Right lobe of liver (tissue), 6 donors: ENCODE measurements around the gene SLC48A1. TPM values are rescaled to one million over a fixed set of nuclear protein-coding genes. Genes with fewer than 3 reads are reported as not detected.
A peak's percentile ranks its signal among the peaks of the same experiment; 100 is the strongest.

ENCODE experiments used
- ATAC-seq, 4 donors: fragments of 200-7000 bp; cut with Tn5 transposase; one replicate each; pipeline ENCODE4 v1.9.1; 2020; ENCODE audit warnings: mild to moderate bottlenecking in 4 of 4, moderate library complexity in 4 of 4
- DNase-seq, 3 donors: peaks; one replicate each; pipeline ENCODE4 v3.0.0-alpha.2; 2020
- H3K27ac ChIP-seq, 3 donors: fragments of 200-600 bp; one replicate each; pipeline ENCODE4 v1.8.0; 2022
- H3K27me3 ChIP-seq, 2 donors: fragments of 200-600 bp; one replicate each; pipeline ENCODE4 v1.8.0; 2022
- H3K36me3 ChIP-seq, 4 donors: fragments of 200-600 bp; sonication (generic) in 1 of 4; one replicate each; pipeline versions ENCODE4 v1.5.1 to v1.8.0; 2017 to 2022; ENCODE audit warnings: control low read depth in 1 of 4
- H3K4me1 ChIP-seq, 4 donors: fragments of 200-600 bp; sonication (generic) in 1 of 4; one replicate each; pipeline versions ENCODE4 v1.5.1 to v1.8.0; 2017 to 2022; ENCODE audit warnings: control low read depth in 1 of 4
- H3K4me3 ChIP-seq, 3 donors: fragments of 200-600 bp; one replicate each; pipeline ENCODE4 v1.8.0; 2022
- H3K9me3 ChIP-seq, 4 donors: fragments of 200-600 bp; sonication (generic) in 1 of 4; one replicate each; pipeline versions ENCODE4 v1.5.1 to v1.8.0; 2017 to 2022; ENCODE audit warnings: control low read depth in 1 of 4
- CTCF ChIP-seq, 4 donors: fragments of 200-600 bp in 3 of 4; fragments of 450-650 bp in 1 of 4; IDR thresholded peaks; one replicate each; pipeline versions ENCODE4 v1.5.1 to v1.8.0; 2016 to 2022; ENCODE audit warnings: antibody characterized with exemption in 4 of 4, mild to moderate bottlenecking in 2 of 4
- POLR2A ChIP-seq: fragments of 450-650 bp; IDR thresholded peaks from one replicate; pipeline ENCODE4 v1.6.1; 2017; ENCODE audit warnings: antibody characterized with exemption, mild to moderate bottlenecking
- WGBS: methylation state at CpG from one replicate; pipeline ENCODE4 v1.1.6; 2018; ENCODE audit warnings: low coverage, low lambda C conversion rate; ENCODE audit not compliant: insufficient coverage; ENCODE audit errors: missing lambda C conversion rate; 5-methylcytosine and 5-hydroxymethylcytosine counted together
- intact Hi-C, 2 donors: fragments of 100-400 bp; cut with DNase I; formaldehyde crosslinking; loops; one replicate each; pipeline versions ENCODE4 v1.11.2 to v1.14.1; 2022
- total RNA-seq, 6 experiments: library from RNA; depleted of rRNA in 2 of 6; stranded (reverse); fragments of >200 nt in 2 of 6; fragmentation: NEBNext Ultra II Directional in 3 of 6; extraction: Animal tissue kit (Norgen Biotek cat#: 25700) in 3 of 6; gene quantifications; one replicate each; pipeline versions ENCODE4 v1.1.0 to v1.2.4, GENCODE V29; 2016 to 2023
- donor health status: DM: no; HTN: yes; CAD: no.
- donor health status: DM: no; HTN: no; CAD: no.
- donor health status: DM: no; HTN: no; CAD: no.
- donor health status: DM: no; HTN: yes; CAD: no.
- donor health status: DM: no; HTN: yes; CAD: no.

SLC48A1 gene
- total RNA-seq, 6 experiments from 2014 or later: 12.4 to 20.4 (median 18.0) TPM

- WGBS: 40% methylated on average over 4 of the region's 7 CpGs
- Histone ChIP-seq H3K4me3 (no peak overlapping the region), H3K4me1 (peaks cover 0 to 15% (median 0%) of the 10 kb centered on the region in 4 donors), H3K27ac (peak overlapping the region in 1 of 3 donors; percentile 45), H3K36me3 (peaks cover 0 to 3% (median 0%) of the 10 kb centered on the region in 4 donors), H3K9me3 (no peaks in the 10 kb centered on the region), H3K27me3 (no peaks in the 10 kb centered on the region)
- ATAC-seq (peak; percentile 45 to 59 (median 56)), DNase-seq (peak in 1 of 3 donors; percentile 57)
- TF ChIP-seq POLR2A (no peak), CTCF (IDR thresholded peaks at IDR 0.05) (peak in 2 of 4 donors; percentile 5 to 26)
- intact Hi-C loops: no loop called here
Measured at GRCh38 chr12:47801170-47801903, 28.3 kb downstream of the SLC48A1 start.

DNA sequence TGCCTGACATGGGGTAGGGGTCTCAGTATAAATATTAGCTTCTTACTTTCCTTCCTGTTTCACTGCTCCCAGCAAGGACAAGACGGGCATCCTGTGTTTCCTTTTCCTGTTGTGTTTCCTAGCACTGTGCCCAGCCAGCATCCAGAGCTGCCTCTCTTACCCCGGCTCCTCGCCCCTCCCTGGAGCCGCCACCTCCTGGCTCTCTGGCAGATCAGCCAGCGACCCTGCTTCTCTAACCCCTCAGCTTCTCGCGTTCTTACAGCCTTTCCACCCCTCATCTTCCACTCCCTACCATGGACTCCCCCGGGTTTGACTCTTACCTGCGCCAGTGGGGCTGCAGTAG is 28.8 kb downstream of the SLC48A1 start:
- H3K36me3 ChIP-seq: no peaks in the 10 kb centered on the region
- TF ChIP-seq CTCF (IDR thresholded peaks at IDR 0.05): no peak
- TF ChIP-seq POLR2A: no peak
- WGBS: 45% methylated on average over 7 of the region's 9 CpGs
- H3K27ac ChIP-seq: peak overlapping the region in 2 of 3 donors; percentile 19 to 45
- peak in 2 of 4 donors; percentile 14 to 16 for ATAC-seq
- intact Hi-C loops: no loop called here
- no peaks in the 10 kb centered on the region for H3K27me3 ChIP-seq
- DNase-seq: no peak
- H3K4me1 ChIP-seq: peaks cover 0 to 15% (median 0%) of the 10 kb centered on the region in 4 donors
- no peaks in the 10 kb centered on the region for H3K9me3 ChIP-seq
- H3K4me3 ChIP-seq: no peak overlapping the region

- Histone ChIP-seq H3K4me3 (no peak overlapping the region), H3K36me3 (no peaks in the 10 kb centered on the region), H3K4me1 (peaks cover 0 to 15% (median 0%) of the 10 kb centered on the region in 4 donors), H3K9me3 (no peaks in the 10 kb centered on the region), H3K27me3 (no peaks in the 10 kb centered on the region), H3K27ac (peak overlapping the region in 2 of 3 donors; percentile 45 to 60)
- DNase-seq (no peak), ATAC-seq (no peak)
- WGBS: 35% methylated on average over 3 of the region's 5 CpGs
- intact Hi-C loops: no loop called here
- TF ChIP-seq POLR2A (no peak), CTCF (IDR thresholded peaks at IDR 0.05) (no peak)
Measured at GRCh38 chr12:47802312-47802711, 29.3 kb downstream of the SLC48A1 start.

DNA sequence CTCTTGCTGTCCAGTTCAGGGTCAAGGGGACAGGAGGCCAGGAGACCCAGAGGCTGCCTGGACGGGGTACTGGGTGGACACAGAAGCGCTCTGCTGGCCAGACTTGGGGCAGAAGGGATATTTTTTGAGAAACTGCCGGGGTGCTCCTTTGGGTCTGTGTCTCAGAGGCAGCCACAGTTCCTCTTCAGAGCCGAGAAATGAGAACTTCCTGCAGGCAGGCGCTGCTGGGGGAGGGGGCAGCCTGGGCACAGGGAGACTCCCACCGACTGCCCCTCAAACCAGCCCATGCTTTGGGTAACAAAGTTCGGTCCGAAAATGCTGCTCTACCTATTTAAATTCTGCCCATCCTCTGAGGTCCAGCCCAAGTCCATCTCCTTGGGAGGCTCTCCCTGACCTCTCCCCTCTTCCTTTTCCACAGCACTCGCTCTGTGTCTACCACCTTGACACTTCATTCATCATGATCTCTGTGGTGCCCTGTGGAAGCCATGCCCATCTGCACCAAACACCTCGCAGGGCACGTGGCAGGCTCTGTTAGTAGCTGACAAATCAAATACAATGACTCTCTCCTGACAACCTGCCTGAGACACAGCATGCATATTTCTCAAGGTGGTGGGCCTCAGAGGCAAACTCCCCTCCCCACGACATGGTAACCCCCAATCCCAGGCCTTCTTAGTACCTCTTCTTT is 30.3 kb downstream of the SLC48A1 start:
- ATAC-seq (peak; percentile 11 to 44 (median 14)), DNase-seq (no peak)
- intact Hi-C loops: no loop called here
- Histone ChIP-seq H3K27me3 (no peaks in the 10 kb centered on the region), H3K27ac (peak overlapping the region in 2 of 3 donors; percentile 45 to 60), H3K9me3 (no peaks in the 10 kb centered on the region), H3K36me3 (no peaks in the 10 kb centered on the region), H3K4me3 (no peak overlapping the region), H3K4me1 (peaks cover 0 to 15% (median 0%) of the 10 kb centered on the region in 4 donors)
- 25% methylated on average over 8 of the region's 12 CpGs for WGBS
- TF ChIP-seq POLR2A (no peak), CTCF (IDR thresholded peaks at IDR 0.05) (no peak)
